NCI-H2227 treated with DMSO at 0.1 percent for 48 hours (cell line): ENCODE data around the gene ETNK2.
"Not testable (repeated sequence)": the region's sequence is repeated elsewhere in the genome, so short reads cannot be mapped to it uniquely, and the experiment has no call there.

Experiments
- DNase-seq: peaks from one replicate; lab custom pipeline; 2025; lab: John Stamatoyannopoulos, UW

ETNK2 gene

GRCh38 chr1:204098683-204099082 lies 53.2 kb downstream of the ETNK2 start:
- DNase-seq, result no peak

DNA sequence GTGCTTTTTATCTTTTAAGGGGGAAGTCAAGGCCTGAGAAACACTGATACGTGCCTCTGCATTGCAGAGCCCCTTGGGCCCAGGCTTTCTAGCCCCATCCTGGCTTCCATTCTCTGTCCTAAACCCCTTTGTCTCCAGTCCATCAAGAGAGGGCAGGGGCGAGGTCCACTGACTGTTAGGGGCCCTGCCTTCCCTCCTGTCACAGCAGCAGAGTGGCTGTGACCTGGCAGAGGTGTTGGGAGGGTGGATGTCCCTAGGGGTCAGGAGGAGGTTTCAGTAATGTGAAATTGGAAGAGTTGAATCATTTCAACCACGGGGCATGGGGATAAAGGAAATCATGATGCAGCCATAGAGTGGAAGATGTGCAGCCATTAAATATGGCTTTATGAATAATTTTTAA lies 54.9 kb downstream of the ETNK2 start:
- no peak for DNase-seq

- peak; percentile 62 for DNase-seq
Observed at GRCh38 chr1:204094856-204095634, 56.8 kb downstream of the ETNK2 start.

DNA sequence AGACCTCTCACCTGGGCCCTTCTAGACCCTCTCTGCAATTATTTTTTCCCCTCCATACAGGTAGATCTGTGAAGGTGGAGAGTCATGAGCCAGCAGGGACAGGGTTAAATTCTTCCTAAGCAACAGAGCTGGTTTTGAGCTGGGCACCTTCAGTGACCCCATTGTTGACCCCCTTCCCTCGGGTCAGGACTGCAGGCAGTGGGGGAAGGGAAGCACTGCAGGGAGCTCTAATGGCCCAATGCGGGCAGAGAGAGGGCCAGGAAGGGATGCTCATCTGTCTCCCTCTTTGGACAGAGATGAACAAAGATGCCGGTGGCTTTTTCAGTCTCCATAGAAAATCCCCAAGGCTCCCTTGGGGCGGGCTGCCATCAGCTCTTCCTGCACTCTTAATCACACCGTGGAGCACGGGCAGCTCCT lies 57.5 kb downstream of the ETNK2 start:
- DNase-seq, result no peak

DNA sequence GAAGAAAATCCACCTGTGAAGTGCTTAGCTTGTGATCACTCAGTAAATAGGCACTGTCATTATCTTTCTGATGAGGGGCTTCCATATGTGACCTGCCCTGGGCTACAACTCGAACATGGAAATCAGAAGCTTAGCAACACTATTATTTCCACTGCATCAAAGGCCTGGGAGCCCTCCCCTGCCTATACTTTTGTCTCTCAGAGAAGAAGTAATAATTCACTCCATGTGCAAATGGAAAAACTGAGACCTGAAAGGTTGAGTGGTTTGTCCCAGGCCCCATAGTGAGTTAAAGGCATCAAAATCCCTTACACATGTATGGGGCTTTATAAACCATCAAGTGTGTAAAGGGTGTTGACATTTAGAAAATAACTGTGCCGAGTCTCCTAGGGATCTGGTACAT lies 58.1 kb downstream of the ETNK2 start:
- peak; percentile 67 for DNase-seq

- DNase-seq, result no peak
Observed at GRCh38 chr1:204093421-204093717, 58.5 kb downstream of the ETNK2 start.

GRCh38 chr1:204092632-204093420 lies 59.0 kb downstream of the ETNK2 start:
- DNase-seq, result no peak

GRCh38 chr1:204091787-204092312 lies 60.0 kb downstream of the ETNK2 start:
- DNase-seq, result no peak

DNA sequence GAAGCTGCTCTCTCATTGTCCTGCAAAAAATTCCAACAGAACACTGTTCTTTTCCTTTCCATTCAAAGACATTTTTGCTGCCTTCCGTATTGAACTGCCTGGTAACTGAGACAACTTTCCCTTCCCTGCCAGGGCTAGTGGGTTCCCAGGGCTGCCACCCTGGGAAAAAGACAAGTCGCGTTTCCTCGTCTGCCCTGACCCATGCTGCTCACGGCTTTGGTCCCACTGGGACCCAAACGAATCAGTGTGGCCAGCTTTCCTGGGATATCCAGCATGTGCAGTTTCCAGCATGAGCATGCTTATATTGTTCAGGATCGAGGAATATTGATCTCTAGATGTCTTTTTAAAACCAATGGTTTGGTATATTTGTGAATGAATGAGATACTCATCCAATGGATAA lies 60.8 kb downstream of the ETNK2 start:
- no peak for DNase-seq

DNA sequence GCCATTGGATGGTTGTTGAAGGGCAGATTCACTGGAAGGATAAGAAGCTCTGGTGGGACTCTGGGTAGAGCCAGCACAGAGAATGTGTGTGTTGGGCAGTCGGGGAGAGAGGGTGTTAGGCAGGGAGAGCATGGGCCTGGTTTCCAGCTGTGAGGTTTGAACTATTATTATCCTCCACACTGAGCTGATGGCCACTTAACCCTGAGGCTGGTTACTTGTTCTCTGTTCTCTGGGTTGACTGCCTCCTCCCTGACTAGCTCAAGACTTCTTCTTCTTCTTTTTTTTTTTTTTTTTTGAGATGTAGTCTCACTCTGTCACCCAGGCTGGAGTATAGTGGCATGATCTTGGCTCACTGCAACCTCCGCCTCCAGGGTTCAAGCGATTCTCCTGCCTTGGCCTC lies 61.7 kb downstream of the ETNK2 start:
- DNase-seq, result not testable (repeated sequence)

DNA sequence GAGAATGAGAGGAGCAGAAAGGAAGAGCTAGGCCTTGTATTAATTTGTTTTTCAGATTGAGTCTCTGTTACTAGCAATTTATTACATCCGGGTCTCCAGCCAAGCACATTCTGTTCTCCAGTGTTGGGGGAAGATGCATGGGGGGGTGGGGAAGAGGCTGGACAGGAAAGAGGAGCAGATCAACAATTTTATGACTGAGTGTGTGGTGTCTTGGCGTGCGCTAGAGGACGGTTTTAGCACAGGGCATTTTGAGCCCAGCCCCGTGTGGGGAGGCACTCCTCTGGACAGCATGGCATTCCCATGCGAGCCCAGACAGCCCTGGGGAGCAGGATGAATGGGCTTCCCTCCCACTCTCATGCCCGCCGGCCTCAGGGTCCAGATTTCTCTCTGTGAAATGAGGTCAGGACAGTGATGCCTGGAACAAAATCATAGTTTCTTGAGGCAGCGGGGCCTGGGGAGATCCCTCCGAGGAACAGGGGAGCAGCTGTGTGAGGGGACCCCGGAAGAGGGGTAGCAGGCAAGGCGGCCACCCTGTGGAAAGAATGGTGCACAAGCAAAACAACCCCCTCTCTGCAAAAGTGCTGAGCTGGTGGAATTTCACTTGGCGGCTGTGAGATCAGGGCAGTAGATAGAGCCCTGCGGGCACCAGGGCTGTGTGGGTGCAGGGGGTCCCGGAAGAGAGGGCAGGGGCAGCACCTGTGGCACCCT lies 62.6 kb downstream of the ETNK2 start:
- no peak for DNase-seq

- no peak for DNase-seq
Observed at GRCh38 chr1:204088596-204088995, 63.2 kb downstream of the ETNK2 start.

GRCh38 chr1:204087893-204088528 lies 63.8 kb downstream of the ETNK2 start:
- DNase-seq, result no peak

DNA sequence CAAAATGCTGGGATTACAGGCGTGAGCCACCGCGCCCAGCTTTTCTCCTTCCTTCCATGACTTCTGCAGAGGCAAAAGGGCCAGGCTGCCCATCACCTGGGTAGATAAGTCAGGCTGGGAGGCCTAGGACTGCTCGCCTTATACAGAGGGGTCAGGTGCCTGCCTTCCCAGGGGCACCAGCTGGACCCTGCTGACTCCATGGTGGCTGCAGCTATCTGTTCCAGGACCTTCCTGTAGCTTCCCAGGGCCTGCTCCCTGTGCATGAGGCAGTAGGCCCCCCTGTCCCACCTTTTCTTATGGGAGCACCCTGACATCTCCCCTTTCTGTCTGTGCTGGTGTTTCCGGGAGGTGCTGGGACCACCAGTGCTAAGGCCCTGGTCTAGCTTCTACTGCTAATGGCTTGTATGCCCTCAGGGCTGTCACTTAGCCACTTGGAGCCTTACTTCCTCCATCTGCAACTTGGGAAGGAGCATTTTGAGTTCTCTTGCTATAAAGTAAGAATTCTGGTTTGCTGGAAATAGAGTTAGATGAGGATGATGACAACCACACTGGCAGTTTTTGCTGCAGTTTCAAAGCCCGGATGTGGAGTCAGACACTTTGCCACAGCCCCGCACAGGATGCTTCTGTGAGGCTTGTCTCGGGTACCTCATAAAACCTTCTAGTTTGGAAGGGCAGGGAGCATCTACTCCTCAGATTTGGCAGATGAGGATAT lies 64.5 kb downstream of the ETNK2 start:
- DNase-seq, result no peak

- DNase-seq, result no peak
Observed at GRCh38 chr1:204085876-204086275, 66.0 kb downstream of the ETNK2 start.

GRCh38 chr1:204084247-204084772 lies 67.5 kb downstream of the ETNK2 start:
- peak; percentile 23 for DNase-seq

- no peak for DNase-seq
Observed at GRCh38 chr1:204083491-204083890, 68.4 kb downstream of the ETNK2 start.

GRCh38 chr1:204081791-204082513 lies 69.9 kb downstream of the ETNK2 start:
- DNase-seq, result no peak

- no peak for DNase-seq
Observed at GRCh38 chr1:204081164-204081790, 70.6 kb downstream of the ETNK2 start.
